HG02885 (cell line): Measurements from ENCODE around the gene PLEKHA7.

Experiments
- ATAC-seq: cut with Tn5 transposase; IDR thresholded peaks from one replicate; pipeline ENCODE4 v1.9.1; 2021; ENCODE audit warnings: mild to moderate bottlenecking; ENCODE audit not compliant: unreplicated experiment, poor library complexity

PLEKHA7 gene

DNA sequence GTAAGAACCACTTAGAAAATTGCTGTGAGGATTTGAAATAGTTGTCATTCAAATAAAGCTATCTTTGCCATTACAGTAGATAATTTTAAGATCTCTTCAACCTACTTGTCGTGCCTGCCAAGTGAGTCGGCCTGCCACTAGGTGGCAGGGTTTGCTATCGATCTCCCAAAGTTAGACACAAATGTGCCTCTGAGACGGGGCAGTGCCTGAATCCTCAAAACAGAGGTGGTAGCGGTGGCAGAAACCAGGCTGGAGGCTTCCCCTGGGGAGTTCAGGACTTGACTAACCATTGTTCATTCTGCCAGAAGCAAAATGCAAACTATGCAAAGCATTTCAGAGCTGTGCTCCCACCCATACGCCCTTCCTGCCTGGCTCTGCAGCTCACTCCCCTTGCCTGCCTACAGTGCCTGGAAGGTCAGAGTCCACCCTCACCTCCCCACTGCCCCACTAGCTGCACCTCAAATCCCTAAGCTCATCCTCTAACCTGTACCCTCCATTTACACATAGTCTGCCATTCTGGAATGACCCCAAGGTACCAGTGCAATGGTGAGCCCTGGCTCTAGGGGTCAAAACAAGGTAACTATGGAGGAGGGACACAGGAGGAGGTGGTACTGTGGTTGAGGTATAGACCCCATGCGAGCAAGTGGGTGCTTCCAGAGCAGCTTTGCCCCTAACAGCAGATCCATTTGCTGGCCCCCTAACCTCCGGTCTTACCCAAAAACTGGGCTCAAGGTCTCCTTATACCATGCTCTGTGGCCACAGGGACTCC lies 193.7 kb downstream of the PLEKHA7 start:
- peak; percentile 89 for ATAC-seq

- ATAC-seq = no peak
Observed at GRCh38 chr11:16818284-16818683, 195.9 kb downstream of the PLEKHA7 start.

DNA sequence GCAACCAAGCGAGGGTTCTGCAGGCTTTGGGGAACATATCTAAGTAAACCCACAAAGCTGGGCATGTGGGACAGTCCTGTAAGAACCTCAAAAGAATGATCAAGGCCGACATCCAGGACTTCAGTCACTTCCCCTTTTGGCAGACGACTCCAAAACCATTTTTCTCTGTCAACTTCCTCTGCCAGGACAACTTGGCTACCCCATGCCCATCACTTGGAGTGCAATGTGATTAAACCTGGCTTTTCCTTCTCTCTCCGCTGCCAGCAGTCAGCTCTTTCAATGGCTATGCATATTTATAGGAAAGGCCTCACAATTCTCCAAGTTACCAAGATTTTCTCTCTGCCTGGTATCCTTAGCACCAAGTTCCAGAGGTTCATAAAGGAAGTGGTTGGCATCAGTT lies 196.9 kb downstream of the PLEKHA7 start:
- ATAC-seq = no peak

DNA sequence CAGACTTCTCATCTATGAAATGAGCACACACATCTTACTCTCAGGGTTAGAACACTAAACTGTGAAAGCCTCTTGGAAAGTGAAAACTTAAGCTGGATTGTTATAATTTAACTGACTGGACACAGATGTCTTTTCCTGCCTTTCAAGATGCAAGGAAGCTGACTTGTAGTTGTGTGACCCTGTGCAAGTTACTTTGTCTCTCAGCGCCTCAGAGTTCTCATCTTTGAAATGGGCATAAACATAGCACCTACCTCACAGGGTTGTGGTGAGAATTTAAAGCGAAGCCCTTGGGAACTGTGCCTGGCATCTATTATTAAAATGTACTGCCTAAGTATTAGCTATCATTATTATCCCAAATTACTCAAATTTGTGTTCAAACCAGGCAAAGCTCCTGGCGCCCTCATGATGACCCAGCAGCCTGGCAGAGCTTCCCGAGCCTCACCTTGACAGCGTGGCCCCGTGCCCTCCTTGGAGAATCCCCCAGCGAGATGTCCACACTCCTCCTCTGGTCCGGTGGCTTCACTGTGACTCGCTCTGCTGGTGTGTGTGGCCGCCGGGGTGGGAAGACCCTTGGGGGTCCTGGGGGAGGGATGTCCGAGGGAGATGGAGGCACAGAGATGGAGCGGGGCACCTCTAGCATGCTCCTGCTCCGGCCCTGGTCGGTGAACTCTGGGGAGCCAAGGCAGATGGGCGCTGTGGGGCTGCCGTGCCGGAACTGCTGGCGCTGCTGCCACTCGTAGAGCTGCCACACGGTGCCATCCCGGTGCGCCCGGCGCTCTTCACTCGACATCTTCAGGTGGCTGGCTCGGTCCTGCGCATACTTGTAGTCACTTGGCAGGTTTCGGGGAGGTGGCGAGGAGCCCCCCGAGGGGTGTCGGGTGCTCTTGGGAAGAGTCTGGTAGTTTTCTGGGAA lies 197.6 kb downstream of the PLEKHA7 start:
- no peak for ATAC-seq

DNA sequence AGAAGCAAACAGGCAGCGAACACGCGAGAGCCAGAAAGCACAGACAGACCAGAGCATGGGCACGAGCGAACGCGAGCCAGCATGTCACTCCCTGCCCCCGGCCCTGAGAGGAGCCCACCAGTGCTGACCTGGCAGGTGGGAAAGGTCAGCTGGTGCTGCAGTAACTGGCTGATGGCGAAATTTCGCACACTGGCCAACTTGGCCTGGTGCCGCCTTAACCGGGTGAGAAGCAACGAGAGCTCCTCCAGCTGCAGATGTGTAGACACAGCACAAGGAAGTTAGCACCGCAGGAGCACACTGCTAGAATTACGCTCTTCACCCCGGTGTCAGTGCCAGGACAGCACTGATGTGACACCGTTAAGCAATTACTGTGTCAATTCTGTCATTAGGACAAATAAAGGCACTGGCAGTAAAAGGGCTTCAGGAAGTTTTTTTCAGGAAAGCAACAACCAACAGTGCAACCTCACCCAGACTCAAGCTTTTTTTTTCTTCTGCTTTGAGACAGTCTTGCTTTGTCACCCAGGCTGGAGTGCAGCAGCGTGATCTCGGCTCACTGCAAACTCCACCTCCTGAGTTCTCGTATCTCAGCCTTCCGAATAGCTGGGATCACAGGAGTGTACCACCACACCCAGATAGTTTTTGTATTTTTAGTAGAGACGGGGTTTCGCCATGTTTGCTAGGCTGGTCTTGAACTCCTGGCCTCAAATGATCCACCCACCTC lies 199.0 kb downstream of the PLEKHA7 start:
- ATAC-seq = no peak

DNA sequence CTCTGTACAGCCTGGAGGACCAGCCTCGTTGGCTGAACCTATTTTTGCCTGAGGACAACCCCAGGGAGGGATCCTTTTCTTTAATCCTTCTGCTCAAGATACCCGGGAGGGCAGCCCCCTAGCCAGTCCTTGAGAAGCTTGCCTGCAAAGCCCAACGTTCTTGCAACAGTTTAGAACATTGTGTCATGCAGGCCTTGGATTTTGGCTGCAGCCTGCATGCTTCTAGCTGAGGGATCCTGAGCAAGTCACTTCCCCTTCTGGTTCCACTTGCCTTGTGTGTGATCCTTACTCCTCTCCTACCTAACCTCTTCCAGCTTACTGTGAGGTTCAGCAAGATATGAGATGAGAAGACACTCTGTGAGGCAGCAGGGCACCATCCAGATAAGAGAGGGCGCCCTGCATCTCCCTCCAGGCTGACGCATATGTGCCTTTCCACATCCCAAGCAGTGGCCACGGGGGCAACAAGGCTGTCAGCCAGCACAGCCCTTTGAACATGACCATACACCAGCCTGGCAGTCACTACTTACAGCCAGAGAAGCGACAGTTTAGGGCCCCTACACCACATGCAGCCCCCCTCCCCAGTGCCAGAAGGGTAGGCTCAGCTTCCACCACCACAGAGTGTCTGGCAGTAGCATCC lies 199.7 kb downstream of the PLEKHA7 start:
- ATAC-seq = no peak

- ATAC-seq = no peak
Observed at GRCh38 chr11:16813126-16813525, 201.1 kb downstream of the PLEKHA7 start.

DNA sequence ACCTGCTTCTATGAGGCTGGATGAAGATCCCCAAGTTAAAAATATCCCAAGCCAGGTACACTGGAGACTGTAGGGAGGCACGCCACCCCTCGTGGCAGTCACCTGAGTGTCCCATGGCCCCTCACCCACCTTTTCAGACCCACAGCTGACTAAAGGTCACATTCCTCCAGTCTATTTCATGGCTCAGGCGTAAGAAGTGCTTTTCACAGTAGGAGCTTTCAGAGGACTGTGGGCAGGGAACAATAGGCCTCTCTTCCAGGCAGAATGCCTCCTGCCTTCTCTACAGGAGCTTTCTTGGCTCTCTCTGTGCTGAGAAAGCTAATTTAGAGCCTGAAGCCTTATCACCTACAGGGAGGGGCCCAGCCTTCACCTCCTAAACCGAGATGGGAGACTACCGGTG lies 201.9 kb downstream of the PLEKHA7 start:
- no peak for ATAC-seq

DNA sequence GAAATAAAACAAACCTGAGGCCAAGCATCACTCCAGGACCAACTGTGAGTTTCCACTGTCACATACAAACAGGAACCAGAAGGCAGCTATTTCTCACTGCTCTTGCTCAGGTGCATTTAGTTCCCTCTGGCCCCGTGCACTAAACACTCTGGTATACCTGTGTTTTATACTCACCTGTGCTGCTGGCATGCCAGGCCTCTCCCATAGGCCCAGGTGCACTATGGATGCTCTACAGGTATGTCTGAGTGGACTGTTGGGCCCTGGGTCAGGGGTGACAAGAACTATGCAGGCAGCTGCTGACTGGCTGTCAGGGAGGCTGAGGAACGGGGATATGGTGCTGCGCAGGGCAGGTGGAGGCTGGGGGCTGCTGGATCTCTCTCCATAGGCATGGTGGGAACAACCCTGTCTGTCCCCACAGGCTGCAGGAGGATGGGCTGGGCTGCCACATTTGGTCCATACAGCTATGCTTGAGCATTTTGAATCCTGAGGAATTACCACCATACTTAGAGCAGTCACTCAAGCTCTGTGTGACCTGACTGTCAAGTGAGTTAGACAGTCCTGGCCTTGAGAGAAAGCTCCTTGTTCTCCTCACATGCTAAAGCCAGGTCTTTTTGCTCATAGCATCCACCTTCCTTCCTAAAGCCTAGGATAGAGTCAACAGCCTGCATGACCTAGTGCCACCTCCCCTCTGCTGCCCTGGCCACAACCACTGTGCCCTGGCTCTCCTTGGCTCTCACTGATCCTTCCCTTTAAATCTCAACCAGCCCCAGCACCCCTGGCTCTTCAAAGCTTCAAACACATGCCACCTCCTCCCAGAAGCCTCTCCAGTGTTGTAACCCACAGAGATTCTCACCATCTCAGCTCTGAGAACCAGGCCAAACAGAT lies 202.8 kb downstream of the PLEKHA7 start:
- ATAC-seq = no peak

DNA sequence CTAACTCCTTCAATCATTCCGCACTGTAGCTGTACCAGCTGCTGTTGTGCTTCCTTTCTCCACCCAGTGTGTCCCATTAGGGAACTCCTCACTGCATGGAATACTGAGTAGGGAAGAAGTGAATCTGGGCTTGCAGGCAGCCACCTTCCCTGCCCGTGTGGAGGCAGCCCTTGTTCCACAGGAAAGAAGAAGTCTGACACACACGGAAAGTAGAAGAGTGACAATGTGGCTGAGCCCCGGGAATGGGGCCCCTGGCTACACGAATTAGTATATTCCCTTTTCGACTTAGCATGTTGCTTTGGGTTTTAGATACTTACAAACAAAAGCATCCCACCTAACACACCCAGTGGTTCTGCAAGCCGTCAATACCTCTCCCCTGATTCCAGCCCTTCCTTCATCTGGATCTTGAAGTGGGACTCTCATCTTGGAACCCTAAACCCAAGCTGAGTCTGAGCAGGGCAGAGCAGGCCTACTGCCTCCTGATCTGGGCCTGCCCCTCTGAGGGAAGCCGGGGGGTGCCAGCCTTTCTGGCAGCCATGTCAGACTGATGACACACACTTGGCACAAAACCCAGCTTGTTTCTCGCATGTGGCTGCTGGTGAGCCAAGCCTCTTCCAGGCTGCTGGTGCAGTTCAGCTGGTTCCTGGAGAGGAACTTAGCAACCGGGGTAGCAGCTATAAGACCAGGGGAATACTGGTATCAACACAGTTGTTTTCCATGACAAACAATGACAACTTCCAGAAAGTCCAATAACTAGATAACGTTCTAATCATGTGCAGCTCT lies 204.1 kb downstream of the PLEKHA7 start:
- ATAC-seq = no peak

- no peak for ATAC-seq
Observed at GRCh38 chr11:16807306-16807705, 206.9 kb downstream of the PLEKHA7 start.

DNA sequence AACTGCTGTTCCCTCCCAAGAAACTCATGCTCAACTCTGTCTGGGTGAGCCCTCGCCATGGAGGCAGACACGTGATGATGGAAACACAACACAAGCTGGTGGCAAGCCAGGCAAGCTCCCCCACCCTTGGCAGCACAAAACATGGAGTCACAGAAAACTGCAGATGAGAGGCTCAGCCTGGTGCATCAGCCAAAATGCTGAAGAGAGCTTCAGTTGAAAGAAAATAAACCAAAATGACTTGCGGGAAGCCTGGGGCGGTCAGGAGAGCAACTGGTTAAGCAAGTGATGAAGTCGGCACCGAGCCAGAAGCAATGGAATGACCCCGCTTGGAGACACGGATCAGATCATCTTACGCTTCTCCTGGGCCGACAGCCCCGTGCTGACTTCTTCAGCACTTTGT lies 207.4 kb downstream of the PLEKHA7 start:
- ATAC-seq = no peak

GRCh38 chr11:16805938-16806337 lies 208.3 kb downstream of the PLEKHA7 start:
- ATAC-seq = no peak

- no peak for ATAC-seq
Observed at GRCh38 chr11:16804104-16804947, 209.9 kb downstream of the PLEKHA7 start.

- no peak for ATAC-seq
Observed at GRCh38 chr11:16801288-16801980, 212.8 kb downstream of the PLEKHA7 start.

- ATAC-seq = no peak
Observed at GRCh38 chr11:16800382-16800781, 213.8 kb downstream of the PLEKHA7 start.

DNA sequence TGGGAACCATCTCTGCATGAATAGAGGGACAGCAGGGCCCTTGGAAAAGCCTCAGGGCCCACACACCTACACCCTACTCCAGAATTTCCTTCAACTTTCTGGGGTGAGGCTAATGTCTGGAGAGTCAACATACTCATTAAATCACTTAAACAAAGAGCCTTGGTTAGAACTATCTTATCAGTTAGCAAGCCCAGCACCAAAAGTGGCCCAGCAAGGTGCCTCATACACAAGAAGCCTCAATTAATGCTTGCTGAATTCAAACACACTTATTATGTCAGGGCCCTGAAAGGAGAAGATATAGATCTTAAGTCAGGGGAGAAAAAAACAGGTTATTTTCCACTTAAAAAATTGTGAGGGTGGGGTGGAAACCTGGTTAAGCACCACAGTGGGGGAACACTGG lies 214.3 kb downstream of the PLEKHA7 start:
- no peak for ATAC-seq
